Measurements from ENCODE around the gene SPAG16. TPM values are rescaled to one million over a fixed set of nuclear protein-coding genes. Genes with fewer than 3 reads are reported as not detected.

Gene SPAG16
- polyA plus RNA-seq, 1 of the 3 experiments (the other 2 are of a cell fraction), result 29.5 TPM

DNA sequence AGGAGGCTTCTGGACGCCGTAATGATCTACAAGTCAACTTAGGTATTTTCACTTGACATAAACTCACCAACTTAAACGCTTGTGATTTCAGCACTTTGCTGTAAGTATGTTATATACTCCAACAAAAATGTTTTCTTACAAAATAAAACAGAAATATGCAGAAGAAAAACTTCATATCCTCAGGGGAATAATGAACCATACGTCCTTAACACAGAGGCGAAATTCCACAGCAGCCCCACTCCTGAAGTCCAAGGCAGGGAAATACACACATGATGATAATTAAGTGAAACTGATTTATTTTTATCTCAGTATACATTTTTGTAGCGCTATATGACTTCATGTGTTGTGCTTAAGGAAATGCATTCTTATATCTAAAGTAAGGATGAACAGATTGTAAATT is 791.2 kb downstream of the SPAG16 start:
- no peaks in the 10 kb centered on the region for H3K36me3 ChIP-seq (replicated peaks in 1 of 2; ENCODE audit: control insufficient read depth in 1 of 2, insufficient read depth in 2 of 2, low read length in 1 of 2)
- no peak overlapping the region for H3K27ac ChIP-seq (ENCODE audit: low read depth in 2 of 2, low read length in 1 of 2)
- H3K9ac ChIP-seq, result no peak overlapping the region
- no peak overlapping the region for H3K4me2 ChIP-seq
- H3K4me1 ChIP-seq (ENCODE audit: control insufficient read depth in 1 of 2, insufficient read depth in 2 of 2, low read depth in 1 of 2, low read length in 1 of 2), result no peaks in the 10 kb centered on the region
- no peaks in the 10 kb centered on the region for H3K27me3 ChIP-seq (ENCODE audit: insufficient read depth)
- no peaks in the 10 kb centered on the region for H3K9me2 ChIP-seq
- H2AFZ ChIP-seq (ENCODE audit: low read depth), result no peak overlapping the region
- CTCF ChIA-PET, result no interaction called here
- TF ChIP-seq, protein P1, sequence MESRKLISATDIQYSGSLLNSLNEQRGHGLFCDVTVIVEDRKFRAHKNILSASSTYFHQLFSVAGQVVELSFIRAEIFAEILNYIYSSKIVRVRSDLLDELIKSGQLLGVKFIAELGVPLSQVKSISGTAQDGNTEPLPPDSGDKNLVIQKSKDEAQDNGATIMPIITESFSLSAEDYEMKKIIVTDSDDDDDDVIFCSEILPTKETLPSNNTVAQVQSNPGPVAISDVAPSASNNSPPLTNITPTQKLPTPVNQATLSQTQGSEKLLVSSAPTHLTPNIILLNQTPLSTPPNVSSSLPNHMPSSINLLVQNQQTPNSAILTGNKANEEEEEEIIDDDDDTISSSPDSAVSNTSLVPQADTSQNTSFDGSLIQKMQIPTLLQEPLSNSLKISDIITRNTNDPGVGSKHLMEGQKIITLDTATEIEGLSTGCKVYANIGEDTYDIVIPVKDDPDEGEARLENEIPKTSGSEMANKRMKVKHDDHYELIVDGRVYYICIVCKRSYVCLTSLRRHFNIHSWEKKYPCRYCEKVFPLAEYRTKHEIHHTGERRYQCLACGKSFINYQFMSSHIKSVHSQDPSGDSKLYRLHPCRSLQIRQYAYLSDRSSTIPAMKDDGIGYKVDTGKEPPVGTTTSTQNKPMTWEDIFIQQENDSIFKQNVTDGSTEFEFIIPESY (IDR thresholded peaks at IDR 0.05; ENCODE audit: borderline replicate concordance, low read depth), result no peak
- TF ChIP-seq FOXM1 (IDR thresholded peaks at IDR 0.05; ENCODE audit: low read depth) (no peak), FOSL2 (IDR thresholded peaks at IDR 0.05; ENCODE audit: borderline replicate concordance, low read depth) (no peak), NFIC (IDR thresholded peaks at IDR 0.05; ENCODE audit: borderline replicate concordance) (no peak), NRF1 (IDR thresholded peaks at IDR 0.05; ENCODE audit: low read depth, low read length) (no peak), EP300 (IDR thresholded peaks at IDR 0.05; ENCODE audit: borderline replicate concordance in 1 of 2, low read depth in 1 of 2, low read length in 1 of 2) (no peak), MXI1 (IDR thresholded peaks at IDR 0.05; ENCODE audit: low read depth, low read length) (no peak), FOXJ3 (CRISPR knock-in tag; IDR thresholded peaks at IDR 0.05) (no peak), GABPA (IDR thresholded peaks at IDR 0.05; ENCODE audit: low read depth) (no peak), GATA2 (CRISPR knock-in tag; IDR thresholded peaks at IDR 0.05) (no peak), POLR2AphosphoS5 (IDR thresholded peaks at IDR 0.05; ENCODE audit: low read depth, low read length) (no peak), CHD2 (IDR thresholded peaks at IDR 0.05; ENCODE audit: low read length, partially characterized antibody) (no peak), RCOR1 (IDR thresholded peaks at IDR 0.05; ENCODE audit: low read length) (no peak), TAF1 (IDR thresholded peaks at IDR 0.05; ENCODE audit: borderline replicate concordance, low read depth, low read length) (no peak)
- TF ChIP-seq, protein P2, sequence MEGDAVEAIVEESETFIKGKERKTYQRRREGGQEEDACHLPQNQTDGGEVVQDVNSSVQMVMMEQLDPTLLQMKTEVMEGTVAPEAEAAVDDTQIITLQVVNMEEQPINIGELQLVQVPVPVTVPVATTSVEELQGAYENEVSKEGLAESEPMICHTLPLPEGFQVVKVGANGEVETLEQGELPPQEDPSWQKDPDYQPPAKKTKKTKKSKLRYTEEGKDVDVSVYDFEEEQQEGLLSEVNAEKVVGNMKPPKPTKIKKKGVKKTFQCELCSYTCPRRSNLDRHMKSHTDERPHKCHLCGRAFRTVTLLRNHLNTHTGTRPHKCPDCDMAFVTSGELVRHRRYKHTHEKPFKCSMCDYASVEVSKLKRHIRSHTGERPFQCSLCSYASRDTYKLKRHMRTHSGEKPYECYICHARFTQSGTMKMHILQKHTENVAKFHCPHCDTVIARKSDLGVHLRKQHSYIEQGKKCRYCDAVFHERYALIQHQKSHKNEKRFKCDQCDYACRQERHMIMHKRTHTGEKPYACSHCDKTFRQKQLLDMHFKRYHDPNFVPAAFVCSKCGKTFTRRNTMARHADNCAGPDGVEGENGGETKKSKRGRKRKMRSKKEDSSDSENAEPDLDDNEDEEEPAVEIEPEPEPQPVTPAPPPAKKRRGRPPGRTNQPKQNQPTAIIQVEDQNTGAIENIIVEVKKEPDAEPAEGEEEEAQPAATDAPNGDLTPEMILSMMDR (IDR thresholded peaks at IDR 0.05), result no peak
- TF ChIP-seq, protein P3, sequence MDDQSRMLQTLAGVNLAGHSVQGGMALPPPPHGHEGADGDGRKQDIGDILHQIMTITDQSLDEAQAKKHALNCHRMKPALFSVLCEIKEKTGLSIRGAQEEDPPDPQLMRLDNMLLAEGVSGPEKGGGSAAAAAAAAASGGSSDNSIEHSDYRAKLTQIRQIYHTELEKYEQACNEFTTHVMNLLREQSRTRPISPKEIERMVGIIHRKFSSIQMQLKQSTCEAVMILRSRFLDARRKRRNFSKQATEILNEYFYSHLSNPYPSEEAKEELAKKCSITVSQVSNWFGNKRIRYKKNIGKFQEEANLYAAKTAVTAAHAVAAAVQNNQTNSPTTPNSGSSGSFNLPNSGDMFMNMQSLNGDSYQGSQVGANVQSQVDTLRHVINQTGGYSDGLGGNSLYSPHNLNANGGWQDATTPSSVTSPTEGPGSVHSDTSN (IDR thresholded peaks at IDR 0.05), result no peak
- TF ChIP-seq, protein P4, sequence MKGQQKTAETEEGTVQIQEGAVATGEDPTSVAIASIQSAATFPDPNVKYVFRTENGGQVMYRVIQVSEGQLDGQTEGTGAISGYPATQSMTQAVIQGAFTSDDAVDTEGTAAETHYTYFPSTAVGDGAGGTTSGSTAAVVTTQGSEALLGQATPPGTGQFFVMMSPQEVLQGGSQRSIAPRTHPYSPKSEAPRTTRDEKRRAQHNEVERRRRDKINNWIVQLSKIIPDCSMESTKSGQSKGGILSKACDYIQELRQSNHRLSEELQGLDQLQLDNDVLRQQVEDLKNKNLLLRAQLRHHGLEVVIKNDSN (IDR thresholded peaks at IDR 0.05; ENCODE audit: borderline replicate concordance, low read depth), result no peak
- TF ChIP-seq, protein P5, sequence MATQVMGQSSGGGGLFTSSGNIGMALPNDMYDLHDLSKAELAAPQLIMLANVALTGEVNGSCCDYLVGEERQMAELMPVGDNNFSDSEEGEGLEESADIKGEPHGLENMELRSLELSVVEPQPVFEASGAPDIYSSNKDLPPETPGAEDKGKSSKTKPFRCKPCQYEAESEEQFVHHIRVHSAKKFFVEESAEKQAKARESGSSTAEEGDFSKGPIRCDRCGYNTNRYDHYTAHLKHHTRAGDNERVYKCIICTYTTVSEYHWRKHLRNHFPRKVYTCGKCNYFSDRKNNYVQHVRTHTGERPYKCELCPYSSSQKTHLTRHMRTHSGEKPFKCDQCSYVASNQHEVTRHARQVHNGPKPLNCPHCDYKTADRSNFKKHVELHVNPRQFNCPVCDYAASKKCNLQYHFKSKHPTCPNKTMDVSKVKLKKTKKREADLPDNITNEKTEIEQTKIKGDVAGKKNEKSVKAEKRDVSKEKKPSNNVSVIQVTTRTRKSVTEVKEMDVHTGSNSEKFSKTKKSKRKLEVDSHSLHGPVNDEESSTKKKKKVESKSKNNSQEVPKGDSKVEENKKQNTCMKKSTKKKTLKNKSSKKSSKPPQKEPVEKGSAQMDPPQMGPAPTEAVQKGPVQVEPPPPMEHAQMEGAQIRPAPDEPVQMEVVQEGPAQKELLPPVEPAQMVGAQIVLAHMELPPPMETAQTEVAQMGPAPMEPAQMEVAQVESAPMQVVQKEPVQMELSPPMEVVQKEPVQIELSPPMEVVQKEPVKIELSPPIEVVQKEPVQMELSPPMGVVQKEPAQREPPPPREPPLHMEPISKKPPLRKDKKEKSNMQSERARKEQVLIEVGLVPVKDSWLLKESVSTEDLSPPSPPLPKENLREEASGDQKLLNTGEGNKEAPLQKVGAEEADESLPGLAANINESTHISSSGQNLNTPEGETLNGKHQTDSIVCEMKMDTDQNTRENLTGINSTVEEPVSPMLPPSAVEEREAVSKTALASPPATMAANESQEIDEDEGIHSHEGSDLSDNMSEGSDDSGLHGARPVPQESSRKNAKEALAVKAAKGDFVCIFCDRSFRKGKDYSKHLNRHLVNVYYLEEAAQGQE (IDR thresholded peaks at IDR 0.05; ENCODE audit: low read depth, low read length), result no peak
- TF ChIP-seq, protein P6, sequence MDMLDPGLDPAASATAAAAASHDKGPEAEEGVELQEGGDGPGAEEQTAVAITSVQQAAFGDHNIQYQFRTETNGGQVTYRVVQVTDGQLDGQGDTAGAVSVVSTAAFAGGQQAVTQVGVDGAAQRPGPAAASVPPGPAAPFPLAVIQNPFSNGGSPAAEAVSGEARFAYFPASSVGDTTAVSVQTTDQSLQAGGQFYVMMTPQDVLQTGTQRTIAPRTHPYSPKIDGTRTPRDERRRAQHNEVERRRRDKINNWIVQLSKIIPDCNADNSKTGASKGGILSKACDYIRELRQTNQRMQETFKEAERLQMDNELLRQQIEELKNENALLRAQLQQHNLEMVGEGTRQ (IDR thresholded peaks at IDR 0.05; ENCODE audit: borderline replicate concordance, low read depth, low read length), result no peak
- no peaks in the 10 kb centered on the region for H3K79me2 ChIP-seq (ENCODE audit: insufficient read depth)
- H3K9me3 ChIP-seq, result no peaks in the 10 kb centered on the region
- no peak overlapping the region for H3K4me3 ChIP-seq (ENCODE audit: low read depth in 2 of 2, low read length in 1 of 2)
- no peaks in the 10 kb centered on the region for H3F3A ChIP-seq (replicated peaks; ENCODE audit: insufficient read depth)
- WGBS (ENCODE audit: low lambda C conversion rate), result 97% methylated on average over 6 of the region's 6 CpGs
- DNase-seq, result no peak
- H4K20me1 ChIP-seq (ENCODE audit: insufficient read depth), result no peaks in the 10 kb centered on the region
- POLR2A ChIA-PET, result no interaction called here
